ENCODE data around the gene ZNF12.

- TF ChIP-seq EZH2 (IDR thresholded peaks at IDR 0.05) (no peak), POLR2AphosphoS5 (IDR thresholded peaks at IDR 0.05; ENCODE audit: borderline replicate concordance, low read depth, low read length) (no peak)
These were observed 20.9 kb upstream of the ZNF12 start for GRCh38 chr7:6727663-6728062.
